HCT116 (cell line): ENCODE data around the gene PLCD3.
A peak's percentile ranks its signal among the peaks of the same experiment; 100 is the strongest.

Experiments used
- CTCF ChIP-seq, 3 experiments: fragments of 200-600 bp in 1 of 3; sonication (generic) in 1 of 3; IDR thresholded peaks in 2 of 3; conservative IDR thresholded peaks in 1 of 3; 2 replicates each; pipeline ENCODE4 v1.5.1; 2012 to 2017; ENCODE audit warnings: low read depth in 2 of 3, low read length in 2 of 3, antibody characterized with exemption in 1 of 3, borderline replicate concordance in 1 of 3, control low read depth in 1 of 3, mild to moderate bottlenecking in 1 of 3, mixed read lengths in 1 of 3, mixed run types in 1 of 3, moderate library complexity in 1 of 3; ENCODE audit not compliant: insufficient read depth in 1 of 3
- EZH2 ChIP-seq: fragments of 200-600 bp; sonication (generic); IDR thresholded peaks from 2 replicates; pipeline ENCODE4 v1.6.1; 2017; ENCODE audit warnings: antibody characterized with exemption, mixed run types
- POLR2A ChIP-seq: IDR thresholded peaks from 2 replicates; pipeline ENCODE4 v1.7.0; 2011; ENCODE audit warnings: borderline replicate concordance; ENCODE audit not compliant: insufficient read depth, insufficient read length; ENCODE audit errors: extremely low read depth
- SRF ChIP-seq: IDR thresholded peaks from 2 replicates; pipeline ENCODE4 v1.6.1; 2012; ENCODE audit warnings: low read depth
- YY1 ChIP-seq: IDR thresholded peaks from 2 replicates; pipeline ENCODE4 v1.6.1; 2011; ENCODE audit warnings: low read length, low read depth, moderate library complexity, mild to moderate bottlenecking; ENCODE audit not compliant: insufficient replicate concordance; ENCODE audit errors: extremely low read depth

- TF ChIP-seq POLR2A (peak; percentile 81), YY1 (peak; percentile 97), EZH2 (no peak), CTCF (IDR thresholded peaks at IDR 0.05 in 2 of 3, conservative IDR thresholded peaks at IDR 0.05 in 1 of 3; ENCODE audit: borderline replicate concordance in 1 of 3, insufficient read depth in 1 of 3, low read depth in 2 of 3, low read length in 2 of 3) (no peak), SRF (no peak; the same call in 1 of the 2 replicates)
Observed at GRCh38 chr17:45060797-45061605, 71.3 kb downstream of the PLCD3 start, which contains the start of gene NMT1.
